GM12878 (cell line): ENCODE measurements around the gene WNT3A. TPM values are rescaled to one million over a fixed set of nuclear protein-coding genes. Genes with fewer than 3 reads are reported as not detected.

ENCODE experiments used
- BACH1 ChIP-seq: fragments of 450-650 bp; IDR thresholded peaks from 2 replicates; pipeline ENCODE4 v1.6.1; 2017; ENCODE audit warnings: mild to moderate bottlenecking, borderline replicate concordance
- BCL3 ChIP-seq: IDR thresholded peaks from 2 replicates; pipeline ENCODE4 v1.6.1; 2011; ENCODE audit warnings: borderline replicate concordance, low read depth, mild to moderate bottlenecking, moderate library complexity, low read length; ENCODE audit not compliant: insufficient read depth, poor library complexity, severe bottlenecking
- BCLAF1 ChIP-seq: fragments of 450-650 bp; IDR thresholded peaks from 2 replicates; pipeline ENCODE4 v1.6.1; 2017; ENCODE audit warnings: antibody characterized with exemption, mild to moderate bottlenecking, moderate library complexity
- BMI1 ChIP-seq: fragments of 450-650 bp; IDR thresholded peaks from 2 replicates; pipeline ENCODE4 v1.6.1; 2016; ENCODE audit warnings: mild to moderate bottlenecking, moderate library complexity, borderline replicate concordance
- CUX1 ChIP-seq: IDR thresholded peaks from 2 replicates; pipeline ENCODE4 v1.6.1; 2012; ENCODE audit warnings: improper control_type of control experiment, low read depth, low read length; ENCODE audit not compliant: insufficient replicate concordance
- FOS ChIP-seq: IDR thresholded peaks from 3 replicates; pipeline ENCODE4 v1.6.1; 2011; ENCODE audit warnings: borderline replicate concordance; ENCODE audit not compliant: insufficient read length; ENCODE audit errors: extremely low read depth
- IRF4 ChIP-seq: IDR thresholded peaks from 2 replicates; pipeline ENCODE4 v1.6.1; 2011; ENCODE audit warnings: low read depth, low read length
- PAX5 ChIP-seq: IDR thresholded peaks from 2 replicates; pipeline ENCODE4 v1.6.1; 2011; ENCODE audit warnings: low read depth, low read length, borderline replicate concordance
- PBX3 ChIP-seq: IDR thresholded peaks from 2 replicates; pipeline ENCODE4 v1.6.1; 2011; ENCODE audit warnings: mild to moderate bottlenecking, low read depth, low read length, moderate library complexity; ENCODE audit not compliant: insufficient replicate concordance
- RAD21 ChIP-seq: IDR thresholded peaks from 2 replicates; pipeline ENCODE4 v1.6.1; 2011; ENCODE audit warnings: mild to moderate bottlenecking, low read depth, low read length, moderate library complexity; ENCODE audit not compliant: insufficient read depth
- RAD51 ChIP-seq: fragments of 450-650 bp; IDR thresholded peaks from 2 replicates; pipeline ENCODE4 v1.6.1; 2016; ENCODE audit warnings: moderate library complexity, mild to moderate bottlenecking, inconsistent platforms
- RELA ChIP-seq: fragments of 450-650 bp; IDR thresholded peaks from 2 replicates; pipeline ENCODE4 v1.8.0; 2014; ENCODE audit warnings: borderline replicate concordance; ENCODE audit not compliant: partially characterized antibody
- SIX5 ChIP-seq: IDR thresholded peaks from 2 replicates; pipeline ENCODE4 v1.6.1; 2011; ENCODE audit warnings: mild to moderate bottlenecking, low read depth, low read length, moderate library complexity; ENCODE audit not compliant: severe bottlenecking
- SMC3 ChIP-seq: IDR thresholded peaks from 2 replicates; pipeline ENCODE4 v1.6.1; 2011; ENCODE audit warnings: low read length, improper control_type of control experiment, borderline replicate concordance
- USF2 ChIP-seq: IDR thresholded peaks from 2 replicates; pipeline ENCODE4 v1.6.1; 2011; ENCODE audit warnings: low read depth, low read length, improper control_type of control experiment, borderline replicate concordance
- YBX1 ChIP-seq: fragments of 450-650 bp; IDR thresholded peaks from 2 replicates; pipeline ENCODE4 v1.6.1; 2016; ENCODE audit warnings: antibody characterized with exemption
- ZNF622 ChIP-seq: fragments of 450-650 bp; IDR thresholded peaks from 2 replicates; pipeline ENCODE4 v1.6.1; 2017; ENCODE audit warnings: mild to moderate bottlenecking, inconsistent platforms
- polyA plus RNA-seq, 11 experiments: library from polyadenylated mRNA; depleted of rRNA in 4 of 11; unstranded in 6 of 11; stranded (reverse) in 5 of 11; fragments of >200 nt; fragmentation: Nextera tagmentation in 4 of 11; fragmentation: Illumina TruSeq in 1 of 11; extraction: Ambion mirVana in 4 of 11; extraction: Trizol in 1 of 11; gene quantifications; 1 replicate in 1 of 11; 2 replicates in 10 of 11; pipeline versions ENCODE4 v1.2.1 to v1.2.3, GENCODE V29; 2011 to 2016; ENCODE audit warnings: inconsistent platforms in 2 of 11, missing spikeins in 2 of 11, low read depth in 1 of 11
- total RNA-seq, 4 experiments: library from RNA; depleted of rRNA in 3 of 4; stranded (reverse); fragments of >200 nt in 3 of 4; fragmentation: Illumina TruSeq in 1 of 4; extraction: Trizol in 1 of 4; gene quantifications; 2 replicates each; pipeline versions ENCODE4 v1.2.1 to v1.2.3, GENCODE V29; 2013 to 2021

Gene WNT3A
- total and polyA plus RNA-seq, 10 of the 15 experiments (the other 5 are each of a cell fraction or from before 2014, with no cell fraction given): 0.16 TPM; not detected in 9

GRCh38 chr1:227999056-227999930 is 7.5 kb upstream of the WNT3A start (continued):
- no peak for TF ChIP-seq CUX1
- TF ChIP-seq BCL3: no peak
- TF ChIP-seq RAD51: no peak
- TF ChIP-seq USF2: no peak
- no peak for TF ChIP-seq PAX5
- no peak for TF ChIP-seq SIX5
- TF ChIP-seq BCLAF1: no peak
- no peak for TF ChIP-seq FOS
- TF ChIP-seq RELA: peak; percentile 32
- TF ChIP-seq BACH1: no peak
- no peak for TF ChIP-seq ZNF622
- no peak for TF ChIP-seq YBX1
- peak; percentile 74 for TF ChIP-seq SMC3
- 0 out of 2 replicates have a peak, but pooled peaks have one; percentile 15 for TF ChIP-seq IRF4
- TF ChIP-seq BMI1: no peak
- peak; percentile 80 for TF ChIP-seq RAD21
- no peak for TF ChIP-seq PBX3
- TF ChIP-seq, all 136 proteins: peak for 9
